NOMO-1 treated with dmso at 0.1 percent for 144 hours (cell line): ENCODE results near the gene PPP1R16B.
"Not testable (repeated sequence)": the region's sequence is repeated elsewhere in the genome, so short reads cannot be mapped to it uniquely, and the experiment has no call there.

Experiments used
- DNase-seq: peaks from one replicate; lab custom pipeline; 2025; ENCODE audit not compliant: unreplicated experiment; lab: John Stamatoyannopoulos, UW

PPP1R16B gene

DNA sequence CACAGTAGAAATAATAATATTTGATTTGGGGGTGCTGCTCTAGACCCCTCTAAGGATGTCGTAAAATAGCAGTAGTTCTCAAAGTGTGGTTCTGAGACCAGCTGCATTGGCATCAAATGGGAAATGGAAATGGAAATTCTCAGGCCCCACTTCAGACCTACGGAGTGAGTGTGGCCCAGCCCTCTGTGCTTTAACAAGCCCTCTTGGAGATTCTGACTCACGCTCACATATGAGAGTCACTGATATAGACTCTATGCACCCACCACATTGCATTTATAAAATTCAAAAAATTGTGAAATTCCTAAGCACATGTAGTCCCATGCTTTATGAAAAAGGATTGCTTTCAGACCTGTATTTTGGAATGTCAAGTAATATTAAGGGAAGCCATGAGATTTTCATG, 14.2 kb upstream of the PPP1R16B start:
- no peak for DNase-seq

DNA sequence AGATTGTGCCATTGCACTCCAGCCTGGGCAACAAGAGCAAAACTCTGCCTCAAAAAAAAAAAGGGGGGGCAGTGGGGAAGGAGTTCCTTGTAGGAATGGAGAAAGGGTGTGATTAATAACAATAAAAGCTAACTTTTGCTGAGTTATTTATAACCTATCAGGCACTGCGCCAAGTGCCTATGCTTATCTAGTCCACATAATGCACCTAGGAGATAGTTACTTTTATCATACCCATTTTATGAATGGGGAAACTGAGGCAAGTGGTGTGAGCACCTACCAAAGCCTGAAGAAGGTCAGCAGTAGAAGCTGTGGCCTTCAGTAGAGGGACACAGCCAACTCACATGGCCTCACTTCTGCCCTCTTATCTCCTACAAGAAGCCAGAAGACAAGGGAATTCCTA, 13.6 kb upstream of the PPP1R16B start:
- no peak for DNase-seq

DNA sequence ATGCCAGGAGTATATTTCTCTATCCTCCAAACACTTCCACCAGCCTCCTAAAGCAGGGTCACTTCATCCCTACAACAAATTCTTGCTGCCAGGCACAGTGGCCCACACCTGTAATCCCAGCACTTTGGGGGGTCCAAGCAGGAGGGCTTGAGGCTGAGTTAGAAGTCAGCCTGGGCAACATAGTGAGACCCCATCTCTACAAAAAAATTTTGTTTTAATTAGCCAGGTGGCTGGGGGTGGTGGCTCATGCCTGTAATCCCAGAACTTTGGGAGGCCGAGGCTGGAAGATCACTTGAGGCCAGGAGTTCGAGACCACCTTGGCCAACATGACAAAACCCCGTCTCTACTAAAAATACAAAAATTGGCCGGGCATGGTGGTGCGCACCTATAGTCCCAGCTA, 11.4 kb upstream of the PPP1R16B start:
- not testable (repeated sequence) for DNase-seq

DNA sequence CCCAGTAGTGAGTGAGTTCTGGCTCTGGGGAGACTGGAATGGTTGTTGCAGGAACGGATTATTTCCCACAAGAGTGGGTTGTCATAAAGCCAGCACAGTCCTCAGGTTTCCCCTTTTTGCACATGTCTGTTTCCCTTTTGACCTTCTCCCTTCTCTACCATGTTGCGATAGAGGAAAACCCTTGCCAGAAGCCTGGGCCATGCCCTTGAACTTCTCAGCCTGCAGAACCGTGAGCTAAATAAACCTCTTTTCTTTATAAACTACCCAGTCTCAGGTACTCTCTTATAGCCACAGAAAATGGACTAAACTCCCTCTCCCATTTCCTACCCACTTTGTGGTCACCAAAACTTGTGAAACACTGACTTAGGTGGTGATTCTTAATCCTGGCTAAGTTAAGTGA, 7.2 kb upstream of the PPP1R16B start:
- DNase-seq, result no peak

DNA sequence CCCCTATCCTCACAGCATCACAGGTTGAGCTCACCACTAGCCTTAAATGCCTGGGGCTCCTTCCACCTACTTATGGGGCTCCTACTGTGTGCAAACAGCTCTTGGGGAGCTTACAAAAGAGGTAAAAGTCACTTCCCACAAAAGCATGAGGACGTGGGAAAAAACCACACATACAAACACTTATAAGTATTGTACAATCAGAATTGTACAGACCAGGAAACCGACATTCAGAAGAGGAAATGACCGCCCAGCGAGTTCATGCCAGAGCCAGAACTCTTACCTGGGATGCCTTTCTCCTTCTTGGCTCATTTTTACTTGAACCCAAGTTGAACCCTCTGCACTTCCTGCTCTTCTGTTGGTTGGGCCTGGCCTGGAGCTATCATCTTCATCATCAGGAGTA, 6.3 kb upstream of the PPP1R16B start:
- no peak for DNase-seq

DNA sequence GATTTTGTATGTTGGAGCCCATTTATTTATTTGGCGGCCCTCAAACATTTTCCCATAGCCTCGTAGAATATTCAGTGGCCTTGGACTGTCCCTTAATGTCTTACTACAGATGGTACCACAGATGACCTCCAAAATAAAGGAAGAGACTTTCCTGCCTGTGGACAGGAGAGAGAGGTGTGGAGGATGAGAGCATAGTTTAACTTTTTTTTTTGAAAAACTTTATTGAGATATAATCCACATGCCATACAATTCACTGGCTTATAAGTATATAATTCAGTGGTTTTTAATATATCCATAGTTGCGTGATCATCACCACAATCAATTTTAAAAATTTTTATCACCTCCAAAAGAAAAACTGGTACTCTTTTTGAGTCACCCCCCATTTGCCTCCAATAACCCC, 4.6 kb upstream of the PPP1R16B start:
- no peak for DNase-seq

DNA sequence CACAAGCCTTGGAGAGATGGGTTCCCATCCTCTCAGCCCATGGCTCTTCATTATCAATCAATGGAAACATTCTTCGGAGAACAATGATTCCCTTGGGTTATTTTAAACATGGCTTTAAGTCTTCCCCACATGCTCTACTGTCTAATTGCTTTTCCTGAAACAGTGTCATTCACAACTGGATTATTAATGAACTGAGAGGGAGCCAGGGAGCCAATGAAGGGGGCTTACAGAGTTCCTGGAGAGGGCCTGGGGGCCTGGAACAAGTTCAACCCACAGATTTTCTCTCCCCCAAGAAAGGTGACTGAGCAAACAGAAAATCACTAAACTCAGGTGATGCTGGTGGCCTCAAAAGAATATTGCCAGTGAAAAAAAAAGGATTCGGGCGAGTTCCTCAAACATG, 1.3 kb upstream of the PPP1R16B start:
- DNase-seq, result no peak

DNA sequence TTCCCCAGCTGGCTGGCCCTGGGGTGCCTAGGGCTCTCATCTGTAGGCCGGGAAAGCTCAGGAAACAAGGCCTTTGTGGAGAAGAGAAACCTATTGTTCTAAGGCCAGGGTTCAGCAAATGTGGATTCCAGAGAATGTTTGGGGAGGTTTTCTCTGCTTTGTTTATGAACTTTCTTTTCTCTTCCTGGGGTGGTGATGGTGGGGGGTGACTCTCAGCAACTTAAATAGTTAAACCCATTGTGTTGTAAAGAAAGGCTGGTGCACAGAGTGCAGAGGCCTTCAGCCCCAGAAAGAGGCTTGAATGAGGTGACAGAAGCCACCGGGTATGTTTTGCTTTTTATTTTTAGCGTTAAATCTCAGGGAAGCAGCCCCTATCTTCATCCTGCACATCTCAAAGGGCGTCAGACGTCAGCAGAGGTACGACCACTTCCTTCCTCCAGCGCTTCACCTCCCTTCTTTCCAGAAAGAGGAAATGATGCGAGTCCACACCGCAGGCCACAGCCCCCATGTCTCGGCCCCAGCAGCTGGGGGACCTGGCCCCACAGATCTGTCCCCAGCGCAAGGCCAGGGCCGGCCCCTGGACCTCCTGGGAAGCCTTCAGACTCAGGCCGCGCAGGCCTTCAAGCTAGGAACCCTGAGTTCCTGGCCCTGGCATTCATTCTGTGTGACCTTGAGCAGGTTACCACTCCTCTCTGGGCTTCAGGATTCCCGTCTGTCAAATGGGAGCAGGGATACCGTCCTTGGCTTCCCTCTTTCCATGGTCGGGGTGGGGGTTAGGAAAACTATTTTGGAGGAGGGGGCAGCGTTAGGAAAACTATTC, 605 bp upstream of the PPP1R16B start:
- DNase-seq, result peak; percentile 42

DNA sequence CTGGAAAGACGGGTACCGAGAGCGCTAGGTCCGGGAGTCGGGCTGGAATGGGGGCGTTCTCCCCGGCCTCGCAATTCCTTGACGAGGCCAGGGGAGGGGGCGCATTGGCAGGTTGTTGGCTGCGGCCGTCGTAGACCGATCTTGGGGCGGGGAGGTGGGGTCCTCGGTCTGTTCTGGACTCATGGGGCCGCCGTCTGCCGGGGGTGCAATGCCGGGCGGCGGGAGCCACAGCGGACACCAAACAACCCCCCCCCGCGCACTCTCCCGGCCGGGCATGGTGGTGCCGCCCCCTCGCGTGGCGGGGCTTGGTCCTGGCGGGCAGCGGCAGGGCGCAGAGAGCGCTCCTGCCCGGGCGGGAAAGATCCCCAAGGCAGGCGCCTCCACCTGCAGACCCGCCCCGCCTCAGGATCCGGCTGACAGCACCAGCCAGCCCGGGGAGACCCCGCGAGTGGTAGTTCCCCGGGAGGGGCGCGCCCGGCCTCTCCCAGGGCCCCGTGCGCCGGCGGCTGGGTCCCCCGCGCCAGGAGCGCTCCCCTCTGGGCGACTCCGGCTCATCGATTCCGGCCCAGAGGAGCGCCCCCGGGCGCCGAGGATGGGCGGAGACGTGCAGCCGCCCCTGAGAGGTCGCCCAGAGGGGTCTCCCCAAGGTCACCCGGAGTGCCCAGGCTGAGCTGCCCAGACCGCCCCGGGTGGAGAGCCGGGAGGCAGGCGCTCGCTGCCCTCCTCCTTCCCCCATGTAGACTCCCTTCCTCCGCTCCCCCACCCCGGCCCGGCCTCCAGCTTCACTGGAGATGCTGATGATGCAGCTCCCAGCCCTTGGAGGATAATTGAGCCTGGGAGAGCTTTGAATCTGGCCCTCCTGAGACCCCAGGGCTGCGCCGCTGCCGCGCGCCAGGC, 709 bp downstream of the PPP1R16B start:
- no peak for DNase-seq

DNA sequence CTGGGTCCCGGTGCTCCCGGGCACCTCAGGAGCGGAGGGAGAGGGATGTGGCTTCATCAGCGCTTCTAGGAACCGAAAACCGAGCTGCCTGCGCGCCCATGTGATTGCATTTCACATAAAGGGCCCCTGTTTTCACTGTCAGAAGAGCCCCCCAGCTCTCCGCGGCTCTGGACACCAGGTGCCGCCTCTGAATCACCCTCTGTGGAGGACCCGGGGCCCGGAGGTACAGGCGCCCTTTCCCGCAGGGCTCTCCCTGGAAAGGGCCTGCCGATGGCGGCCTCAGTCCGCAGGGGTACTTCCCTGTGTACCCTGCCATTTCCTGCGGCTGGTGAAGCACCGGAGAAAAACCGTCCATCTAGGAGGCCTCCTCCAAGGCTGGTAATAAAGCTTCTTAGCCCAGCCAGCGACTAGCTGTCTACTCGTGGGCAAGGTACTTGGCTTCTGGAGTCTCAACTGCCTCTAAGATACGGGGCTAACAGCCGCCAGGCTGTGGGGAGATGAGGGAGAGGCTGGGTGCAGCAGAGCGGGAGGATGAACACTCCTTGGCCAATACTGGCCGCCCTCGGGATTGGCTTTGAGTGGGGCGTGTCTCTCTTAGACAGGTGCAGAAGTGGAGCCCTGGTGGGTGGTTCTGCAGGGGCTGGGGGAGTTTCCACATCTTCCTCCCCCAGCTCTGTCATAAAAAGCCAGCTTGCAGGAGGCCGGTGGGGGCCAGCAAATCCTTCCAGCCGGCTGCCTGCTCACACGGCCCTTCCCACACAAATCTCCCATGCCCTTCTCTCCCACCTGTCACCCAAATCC, 1.6 kb downstream of the PPP1R16B start:
- no peak for DNase-seq

DNA sequence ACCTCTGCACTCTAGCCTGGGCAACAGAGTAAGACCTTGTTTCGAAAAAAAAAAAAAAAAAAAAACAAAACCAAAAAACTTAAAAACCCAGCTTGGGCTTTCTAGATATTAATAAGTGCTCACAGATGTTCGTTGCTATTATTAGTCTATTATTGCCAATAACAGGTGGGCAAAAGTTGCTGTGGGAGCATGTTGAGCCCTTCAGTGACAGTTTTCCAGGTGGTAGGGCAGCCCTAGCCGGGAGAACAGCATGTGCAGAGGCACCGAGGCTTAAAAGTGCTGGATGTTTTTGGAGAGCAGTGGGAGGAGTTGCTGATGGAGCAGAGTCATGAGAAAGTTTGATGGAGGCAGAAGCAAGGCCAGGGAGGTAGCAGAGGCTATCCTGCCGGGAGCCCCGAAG, 4.4 kb downstream of the PPP1R16B start:
- no peak for DNase-seq

DNA sequence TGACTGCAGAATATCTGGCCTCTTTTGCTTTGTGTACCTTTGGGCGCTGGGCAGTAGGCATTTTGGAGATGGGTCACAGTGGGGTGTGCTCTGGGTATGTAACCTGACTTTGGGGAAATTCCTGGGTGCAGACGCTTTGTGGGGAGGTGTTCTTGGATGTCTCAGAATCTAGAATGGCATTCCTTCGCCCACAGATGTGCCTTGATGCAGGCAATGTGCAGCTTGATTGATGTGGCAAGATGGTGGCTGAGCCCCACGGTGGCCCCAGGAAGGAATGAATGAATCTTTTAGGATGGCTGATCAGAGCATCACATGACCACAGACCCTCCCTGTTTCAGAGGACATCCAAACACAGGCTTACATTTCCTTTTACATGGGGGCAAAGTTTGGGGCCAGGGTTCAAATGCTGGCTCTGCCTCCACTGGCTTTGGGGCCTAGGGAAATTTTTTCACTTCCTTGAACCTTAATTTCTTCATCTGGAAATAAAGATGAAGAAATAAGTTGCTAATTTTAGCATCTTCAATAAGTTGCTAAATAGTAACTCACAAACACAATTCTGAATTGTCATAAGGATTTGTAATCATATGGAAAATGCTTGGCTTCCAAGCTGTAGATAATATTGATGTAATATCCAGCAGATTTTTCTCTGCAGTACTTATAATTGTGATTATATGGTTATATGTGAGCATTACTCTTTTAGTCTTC, 5.6 kb downstream of the PPP1R16B start:
- DNase-seq, result no peak

DNA sequence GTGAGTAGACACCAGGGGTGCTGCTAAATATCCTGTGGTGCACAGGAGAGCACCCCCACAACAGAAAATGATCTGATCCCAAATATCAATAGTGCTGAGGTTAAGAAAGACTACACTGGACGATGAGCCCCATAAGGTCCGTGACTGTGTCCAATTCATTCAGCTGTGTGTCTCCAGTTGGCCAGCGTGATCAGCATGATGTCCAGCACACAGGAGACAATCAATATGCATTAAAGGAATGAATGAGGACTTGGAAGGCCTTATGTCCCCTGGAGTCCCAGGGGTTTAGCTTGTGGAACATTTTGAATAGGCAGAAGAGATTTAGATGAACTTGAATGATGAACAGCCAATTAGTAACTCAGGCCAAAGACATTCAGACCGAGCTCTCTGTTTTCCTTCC, 6.3 kb downstream of the PPP1R16B start:
- no peak for DNase-seq

DNA sequence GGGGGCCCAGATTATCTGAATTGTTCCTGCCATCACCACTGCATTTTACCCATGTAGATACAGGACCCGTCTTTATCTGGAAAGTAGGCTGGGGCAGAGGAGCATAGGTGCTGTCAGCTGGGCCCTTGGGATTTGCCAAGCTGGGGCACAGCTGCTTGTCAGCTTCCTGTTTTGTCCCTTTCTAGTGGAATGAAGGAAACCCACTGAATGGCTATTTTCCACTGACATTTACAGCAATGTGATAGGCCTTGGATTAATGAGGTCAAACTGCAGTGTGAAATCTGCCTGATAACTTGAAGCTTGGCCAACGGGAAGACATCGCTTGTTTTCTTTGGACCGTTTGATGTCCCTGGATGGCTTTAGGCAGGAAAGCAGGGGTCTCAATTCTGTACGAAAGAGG, 6.7 kb downstream of the PPP1R16B start:
- no peak for DNase-seq

DNA sequence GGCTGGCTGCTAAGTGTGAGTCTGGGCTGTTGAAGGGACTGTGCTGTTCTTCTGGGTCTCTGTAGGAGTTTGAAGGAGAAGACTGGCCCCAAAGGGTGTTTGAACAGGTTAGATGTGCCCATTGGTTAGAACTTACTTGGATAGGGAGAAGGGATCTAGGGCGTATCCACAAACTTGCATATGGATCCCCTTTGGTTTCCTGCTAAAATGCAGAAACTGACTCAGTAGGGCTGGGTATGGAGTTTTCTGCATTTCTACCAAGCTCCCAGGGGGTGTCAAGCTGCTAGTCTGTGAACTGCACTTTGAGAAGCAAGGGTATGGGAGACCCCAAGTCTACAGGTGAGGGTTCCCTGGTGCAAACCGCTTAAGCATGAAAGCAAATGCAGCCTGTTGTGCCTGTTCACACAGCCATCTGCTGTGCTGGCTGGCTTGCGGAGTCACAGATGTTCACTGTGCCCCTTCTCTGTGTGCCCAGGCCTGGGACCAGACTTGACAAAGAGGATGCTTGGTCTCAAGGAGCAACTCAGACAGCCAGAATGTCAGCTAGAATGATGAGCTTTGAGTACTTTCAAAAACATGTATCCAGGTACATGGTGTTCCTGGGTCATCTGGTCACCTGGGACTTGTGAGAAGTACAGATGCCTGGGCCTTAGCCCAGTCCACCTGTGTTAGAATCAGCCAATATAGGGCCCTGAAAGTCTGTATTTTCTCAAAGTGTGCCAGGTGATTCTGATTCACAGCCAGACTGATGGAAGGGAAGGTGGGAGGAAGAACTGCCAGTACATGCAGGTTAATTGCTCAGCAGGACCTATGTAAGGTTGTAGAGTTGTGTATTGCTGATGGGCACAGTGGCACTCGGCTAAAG, 7.4 kb downstream of the PPP1R16B start:
- DNase-seq, result no peak

DNA sequence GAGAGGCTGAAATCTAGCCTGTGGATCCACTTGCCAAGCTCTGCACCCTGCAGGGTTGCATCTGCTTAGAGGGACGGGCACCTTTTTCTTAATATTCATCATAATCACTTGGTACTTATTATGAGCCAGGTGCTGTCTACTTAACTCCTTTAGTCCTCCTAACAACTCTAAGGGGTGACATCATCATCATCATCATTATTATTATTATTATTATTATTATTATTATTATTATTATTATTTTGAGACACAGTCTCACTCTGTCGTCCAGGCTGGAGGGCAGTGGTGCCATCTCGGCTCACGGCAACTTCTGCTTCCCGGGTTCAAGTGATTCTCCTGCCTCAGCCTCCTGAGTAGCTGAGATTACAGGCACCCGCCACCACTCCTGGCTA, 8.1 kb downstream of the PPP1R16B start:
- DNase-seq, result not testable (repeated sequence)

DNA sequence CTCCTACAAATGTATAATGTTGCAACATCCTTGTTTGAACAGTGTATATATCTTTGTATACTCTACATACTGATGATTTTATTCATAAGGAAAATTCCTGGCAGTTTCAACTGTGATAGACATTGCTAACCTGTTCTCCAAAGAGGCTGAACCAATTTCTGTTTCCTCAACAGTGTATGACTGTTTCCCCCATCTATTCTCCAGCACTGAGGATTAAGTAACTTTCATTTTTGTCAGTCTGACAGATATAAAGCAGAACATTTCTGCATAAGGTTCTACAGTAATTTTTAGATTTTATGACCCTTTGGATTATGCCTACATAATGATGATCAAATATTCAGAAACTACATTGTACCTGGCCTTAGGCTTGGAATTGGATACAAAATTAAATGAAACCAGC, 9.9 kb downstream of the PPP1R16B start:
- DNase-seq, result no peak

DNA sequence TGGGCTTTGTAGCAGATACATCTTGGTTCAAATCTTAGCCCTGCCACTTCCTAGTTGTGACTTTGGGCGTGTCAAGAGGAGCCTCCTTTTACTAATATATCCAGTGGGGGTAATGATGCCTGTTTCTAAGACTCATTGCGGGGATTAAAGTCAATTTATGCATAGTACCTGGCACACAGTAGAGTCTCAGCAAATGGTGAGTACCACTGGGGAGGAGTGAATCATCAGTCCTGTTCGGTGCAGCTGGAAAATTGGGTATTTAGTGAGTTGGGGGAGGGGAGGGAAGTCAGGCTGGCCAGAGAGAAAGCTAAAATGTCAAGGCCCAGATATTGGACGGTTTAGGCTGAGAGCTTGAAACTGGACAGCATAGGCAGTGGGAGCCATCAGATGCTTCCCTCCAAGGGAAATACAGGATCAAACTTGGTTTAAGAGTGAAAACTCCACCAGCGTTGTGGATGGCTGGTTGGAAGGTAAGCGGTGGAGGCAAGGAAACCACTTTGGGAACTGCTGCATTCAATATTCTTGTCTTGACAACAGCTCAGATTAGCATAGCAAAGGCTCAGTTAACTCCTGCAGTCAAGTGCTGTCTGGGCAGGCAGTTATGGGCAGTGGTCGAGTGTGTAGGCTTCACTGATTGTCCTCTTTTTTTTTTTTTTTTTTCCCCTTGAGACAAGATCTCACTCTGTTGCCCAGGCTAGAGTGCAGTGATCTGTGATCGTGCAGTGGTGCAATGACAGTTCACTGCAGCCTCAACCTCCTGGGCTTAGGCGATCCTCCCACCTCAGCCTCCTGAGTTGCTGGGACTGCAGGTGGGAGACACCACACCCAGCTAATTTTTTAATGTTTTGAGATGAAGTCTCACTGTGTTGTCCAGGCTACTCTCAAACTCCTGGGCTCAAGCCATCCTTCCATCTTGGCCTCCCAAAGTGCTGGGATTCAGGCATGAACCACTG, 12.9 kb downstream of the PPP1R16B start:
- no peak for DNase-seq

DNA sequence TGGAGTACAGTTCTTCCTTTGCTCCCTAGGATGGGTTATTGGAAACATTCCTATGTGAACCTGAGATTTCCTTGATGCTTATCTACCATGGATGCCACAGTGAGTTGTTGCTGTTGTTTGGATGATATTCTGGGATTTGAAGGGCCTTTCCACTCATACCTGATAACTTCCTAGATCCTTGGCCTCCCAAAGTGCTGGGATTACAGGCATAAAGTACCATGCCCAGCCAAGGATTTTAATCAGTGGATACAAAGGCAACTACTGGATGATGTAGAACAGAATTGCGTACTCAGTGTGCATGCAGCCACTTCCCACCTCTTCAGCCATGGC, 20.0 kb downstream of the PPP1R16B start:
- no peak for DNase-seq
